Measurements from ENCODE around the gene DCST1. TPM values are rescaled to one million over a fixed set of nuclear protein-coding genes. Genes with fewer than 3 reads are reported as not detected.

Gene DCST1
- total RNA-seq, 1 donor from 2014 or later, result not detected

GRCh38 chr1:155061381-155062150 is 27.9 kb downstream of the DCST1 start:
- Mint-ChIP-seq H3K27ac (ENCODE audit: unreplicated experiment) (no peak overlapping the region), H3K9me3 (ENCODE audit: unreplicated experiment) (no peaks in the 10 kb centered on the region), H3K4me3 (ENCODE audit: unreplicated experiment) (peak overlapping the region; percentile 37), H3K27me3 (ENCODE audit: unreplicated experiment) (peaks cover 18% of the 10 kb centered on the region), H3K4me1 (ENCODE audit: unreplicated experiment) (peaks cover 14% of the 10 kb centered on the region), H3K36me3 (ENCODE audit: low read depth, unreplicated experiment) (peaks cover 32% of the 10 kb centered on the region)
- peak; percentile 96 for TF ChIP-seq CTCF (IDR thresholded peaks at IDR 0.05; ENCODE audit: unreplicated experiment)
- peak; percentile 94 for DNase-seq (ENCODE audit: low spot score)

- no peaks in the 10 kb centered on the region for H3K9me3 Mint-ChIP-seq (ENCODE audit: unreplicated experiment)
- H3K4me1 Mint-ChIP-seq (ENCODE audit: unreplicated experiment), result peaks cover 14% of the 10 kb centered on the region
- H3K27me3 Mint-ChIP-seq (ENCODE audit: unreplicated experiment), result peaks cover 18% of the 10 kb centered on the region
- H3K4me3 Mint-ChIP-seq (ENCODE audit: unreplicated experiment), result no peak overlapping the region
- no peak for TF ChIP-seq CTCF (IDR thresholded peaks at IDR 0.05; ENCODE audit: unreplicated experiment)
- DNase-seq (ENCODE audit: low spot score), result peak; percentile 63
- peaks cover 31% of the 10 kb centered on the region for H3K36me3 Mint-ChIP-seq (ENCODE audit: low read depth, unreplicated experiment)
- no peak overlapping the region for H3K27ac Mint-ChIP-seq (ENCODE audit: unreplicated experiment)
These were observed 28.6 kb downstream of the DCST1 start for GRCh38 chr1:155062151-155062686.

GRCh38 chr1:155062702-155063411 is 29.2 kb downstream of the DCST1 start:
- DNase-seq (ENCODE audit: low spot score), result peak; percentile 85
- Mint-ChIP-seq H3K4me3 (ENCODE audit: unreplicated experiment) (peak overlapping the region; percentile 87), H3K27ac (ENCODE audit: unreplicated experiment) (no peak overlapping the region), H3K36me3 (ENCODE audit: low read depth, unreplicated experiment) (peaks cover 27% of the 10 kb centered on the region), H3K27me3 (ENCODE audit: unreplicated experiment) (peaks cover 18% of the 10 kb centered on the region), H3K4me1 (ENCODE audit: unreplicated experiment) (peaks cover 14% of the 10 kb centered on the region), H3K9me3 (ENCODE audit: unreplicated experiment) (no peaks in the 10 kb centered on the region)
- peak; percentile 79 for TF ChIP-seq CTCF (IDR thresholded peaks at IDR 0.05; ENCODE audit: unreplicated experiment)

- Mint-ChIP-seq H3K4me1 (ENCODE audit: unreplicated experiment) (peaks cover 14% of the 10 kb centered on the region), H3K4me3 (ENCODE audit: unreplicated experiment) (peak within 1 kb of the TSS; percentile 94), H3K27ac (ENCODE audit: unreplicated experiment) (peak within 1 kb of the TSS; percentile 88), H3K27me3 (ENCODE audit: unreplicated experiment) (peaks cover 19% of the 10 kb centered on the region), H3K36me3 (ENCODE audit: low read depth, unreplicated experiment) (peaks cover 24% of the 10 kb centered on the region), H3K9me3 (ENCODE audit: unreplicated experiment) (no peaks in the 10 kb centered on the region)
- no peak for TF ChIP-seq CTCF (IDR thresholded peaks at IDR 0.05; ENCODE audit: unreplicated experiment)
- peak; percentile 81 for DNase-seq (ENCODE audit: low spot score)
These were observed 30.0 kb downstream of the DCST1 start, which contains the start of gene EFNA4 for GRCh38 chr1:155063550-155064110. Gene EFNA4, plus strand, starts transcription at chr1:155063740. Its CDS starts 84 bp downstream, at chr1:155063824.
